IMR-90 (cell line): ENCODE results near the gene CDKN1C. TPM values are rescaled to one million over a fixed set of nuclear protein-coding genes. Genes with fewer than 3 reads are reported as not detected.

ENCODE experiments used
- ATAC-seq: fragments of 200-7000 bp; cut with Tn5 transposase; 2 replicates; pipeline ENCODE4 v1.9.1; 2020; ENCODE audit warnings: low read depth, mild to moderate bottlenecking, moderate library complexity
- BruUV-seq: library from RNA; stranded (reverse); fragments of 400-500 nt; replicated peaks from 2 replicates; lab custom pipeline; 2021; lab: Mats Ljungman, UMichigan
- CTCF ChIA-PET: fragments of 300-600 bp; formaldehyde crosslinking; extraction: SDS; loops from one replicate; lab custom pipeline; 2021; ENCODE audit warnings: antibody characterized with exemption; lab: Yijun Ruan, JAX
- POLR2A ChIA-PET: fragments of 300-600 bp; sonication (Branson Sonifier 250); formaldehyde crosslinking; loops from one replicate; lab custom pipeline; 2022; ENCODE audit warnings: antibody characterized with exemption; ENCODE audit not compliant: unreplicated experiment; lab: Charles Lee
- DNase-seq: peaks from one replicate; pipeline ENCODE4 v3.0.0; 2013
- H2AFZ ChIP-seq: replicated peaks from 2 replicates; pipeline ENCODE3; 2013; ENCODE audit warnings: low read length, mild to moderate bottlenecking; ENCODE audit not compliant: poor library complexity
- H2AK5ac ChIP-seq: 2 replicates; pipeline ENCODE4 v1.6.1; 2013; ENCODE audit warnings: low read depth, low read length, inconsistent platforms
- H2AK9ac ChIP-seq: replicated peaks from 2 replicates; pipeline ENCODE3; 2013; ENCODE audit warnings: mild to moderate bottlenecking, low read depth, low read length, moderate library complexity; ENCODE audit not compliant: poor library complexity
- H2BK120ac ChIP-seq: 2 replicates; pipeline ENCODE4 v1.6.1; 2013; ENCODE audit warnings: low read depth, low read length, inconsistent platforms
- H2BK15ac ChIP-seq: 3 replicates; pipeline ENCODE4 v1.6.1; 2013; ENCODE audit warnings: low read depth, low read length, inconsistent platforms
- H2BK20ac ChIP-seq: 2 replicates; pipeline ENCODE4 v1.6.1; 2013; ENCODE audit warnings: low read depth, mild to moderate bottlenecking, inconsistent platforms, low read length, moderate library complexity
- H2BK5ac ChIP-seq: 2 replicates; pipeline ENCODE4 v1.6.1; 2013; ENCODE audit warnings: mild to moderate bottlenecking, low read depth, low read length, inconsistent platforms; ENCODE audit not compliant: poor library complexity, severe bottlenecking
- H3K14ac ChIP-seq: replicated peaks from 2 replicates; pipeline ENCODE4 v1.6.1; 2013; ENCODE audit warnings: low read depth, low read length, inconsistent platforms
- H3K18ac ChIP-seq: 2 replicates; pipeline ENCODE4 v1.6.1; 2013; ENCODE audit warnings: low read depth, low read length, control low read depth
- H3K23ac ChIP-seq: 2 replicates; pipeline ENCODE4 v1.6.1; 2013; ENCODE audit warnings: low read depth, low read length, inconsistent platforms
- H3K27ac ChIP-seq: 2 replicates; pipeline ENCODE4 v1.5.1; 2013; ENCODE audit warnings: mild to moderate bottlenecking, control low read depth, low read length; ENCODE audit not compliant: insufficient read depth
- H3K27me3 ChIP-seq: 2 replicates; pipeline ENCODE4 v1.6.1; 2013; ENCODE audit warnings: low read length; ENCODE audit not compliant: control insufficient read depth, insufficient read depth
- H3K36me3 ChIP-seq: 2 replicates; pipeline ENCODE4 v1.6.1; 2013; ENCODE audit warnings: low read length, mixed read lengths; ENCODE audit not compliant: control insufficient read depth, insufficient read depth
- H3K4ac ChIP-seq: 2 replicates; pipeline ENCODE4 v1.6.1; 2013; ENCODE audit warnings: low read depth, low read length, inconsistent platforms
- H3K4me1 ChIP-seq: 2 replicates; pipeline ENCODE4 v1.6.1; 2013; ENCODE audit warnings: low read length, mixed read lengths; ENCODE audit not compliant: control insufficient read depth, insufficient read depth
- H3K4me2 ChIP-seq: 2 replicates; pipeline ENCODE4 v1.6.1; 2013; ENCODE audit warnings: low read depth, mild to moderate bottlenecking, control low read depth, low read length, moderate library complexity
- H3K4me3 ChIP-seq: 2 replicates; pipeline ENCODE4 v1.5.1; 2013; ENCODE audit warnings: low read depth, mild to moderate bottlenecking, control low read depth, low read length, moderate library complexity; ENCODE audit not compliant: insufficient read depth
- H3K56ac ChIP-seq: 2 replicates; pipeline ENCODE4 v1.6.1; 2013; ENCODE audit warnings: low read length, inconsistent platforms; ENCODE audit not compliant: insufficient read depth; ENCODE audit errors: extremely low read depth
- H3K79me1 ChIP-seq, 2 experiments: 2 replicates each; pipeline ENCODE4 v1.6.1; 2013; ENCODE audit warnings: low read length in 2 of 2, inconsistent platforms in 1 of 2, low read depth in 1 of 2
- H3K9ac ChIP-seq: 2 replicates; pipeline ENCODE4 v1.6.1; 2013; ENCODE audit warnings: low read depth, low read length, control low read depth
- H3K9me1 ChIP-seq: 2 replicates; pipeline ENCODE4 v1.6.1; 2013; ENCODE audit warnings: low read length, inconsistent platforms; ENCODE audit not compliant: insufficient read depth
- H3K9me3 ChIP-seq: 2 replicates; pipeline ENCODE4 v1.6.1; 2013; ENCODE audit warnings: low read length; ENCODE audit not compliant: control insufficient read depth, insufficient read depth
- H4K20me1 ChIP-seq: 2 replicates; pipeline ENCODE4 v1.6.1; 2013; ENCODE audit warnings: low read length, inconsistent platforms; ENCODE audit not compliant: insufficient read depth
- H4K5ac ChIP-seq: 2 replicates; pipeline ENCODE4 v1.6.1; 2013; ENCODE audit warnings: mild to moderate bottlenecking, low read depth, low read length, control low read depth
- H4K8ac ChIP-seq, 2 experiments: 2 replicates each; pipeline ENCODE4 v1.6.1; 2013; ENCODE audit warnings: low read depth in 2 of 2, low read length in 2 of 2, control low read depth in 1 of 2, inconsistent platforms in 1 of 2
- H4K91ac ChIP-seq: 2 replicates; pipeline ENCODE4 v1.6.1; 2013; ENCODE audit warnings: low read depth, low read length, inconsistent platforms; ENCODE audit not compliant: insufficient read depth
- CHD1 ChIP-seq: IDR thresholded peaks from 2 replicates; pipeline ENCODE4 v1.6.1; 2012; ENCODE audit warnings: low read depth, low read length, improper control_type of control experiment
- MAFK ChIP-seq: IDR thresholded peaks from 2 replicates; pipeline ENCODE4 v1.6.1; 2012; ENCODE audit warnings: low read depth, low read length, improper control_type of control experiment
- MAZ ChIP-seq: IDR thresholded peaks from 2 replicates; pipeline ENCODE4 v1.6.1; 2012; ENCODE audit warnings: low read depth, mild to moderate bottlenecking, low read length, improper control_type of control experiment, moderate library complexity, borderline replicate concordance
- MXI1 ChIP-seq: IDR thresholded peaks from 2 replicates; pipeline ENCODE4 v1.6.1; 2012; ENCODE audit warnings: low read depth, mild to moderate bottlenecking, low read length, moderate library complexity, borderline replicate concordance
- NFE2L2 ChIP-seq: fragments of 150-350 bp; IDR thresholded peaks from 2 replicates; pipeline ENCODE4 v1.6.1; 2016; ENCODE audit warnings: low read depth, mild to moderate bottlenecking, low read length
- POLR2A ChIP-seq: IDR thresholded peaks from 2 replicates; pipeline ENCODE4 v1.6.1; 2012; ENCODE audit warnings: mild to moderate bottlenecking, low read depth, low read length
- RAD21 ChIP-seq: IDR thresholded peaks from 2 replicates; pipeline ENCODE4 v1.6.1; 2012; ENCODE audit warnings: low read length, improper control_type of control experiment
- RCOR1 ChIP-seq: IDR thresholded peaks from 2 replicates; pipeline ENCODE4 v1.6.1; 2012; ENCODE audit warnings: mild to moderate bottlenecking, low read length, improper control_type of control experiment; ENCODE audit not compliant: insufficient replicate concordance
- SMC3 ChIP-seq: fragments of 150-350 bp; IDR thresholded peaks from 2 replicates; pipeline ENCODE4 v1.6.1; 2016; ENCODE audit warnings: low read depth, mild to moderate bottlenecking, antibody characterized with exemption, low read length, moderate library complexity
- whole genome bisulfite sequencing, 2 experiments: methylation state at CpG; one replicate each; pipeline versions ENCODE4 v1.1.5 to v1.1.7; 2013; ENCODE audit warnings: missing lambda C conversion rate in 2 of 2; ENCODE audit not compliant: insufficient read length in 1 of 2; ENCODE audit errors: extremely low coverage in 2 of 2; 5-methylcytosine and 5-hydroxymethylcytosine counted together
- dilution Hi-C: fragments of 300-500 bp; cut with HindIII; formaldehyde crosslinking; loops from one replicate; pipeline ENCODE4 v1.14.3; 2018; ENCODE audit warnings: low sequenced_read_pairs; ENCODE audit not compliant: unreplicated experiment
- in situ Hi-C: fragments of 300-500 bp; cut with MboI; formaldehyde crosslinking; loops from 3 replicates; pipeline ENCODE4 v1.14.3; 2019; ENCODE audit warnings: low sequenced_read_pairs, inconsistent platforms, mixed read lengths
- intact Hi-C: fragments of 100-400 bp; cut with micrococcal nuclease; formaldehyde crosslinking; loops from 2 replicates; pipeline ENCODE4 v1.10.0; 2022
- polyA plus RNA-seq, 3 experiments: library from polyadenylated mRNA; depleted of rRNA; stranded (reverse); fragments of >200 nt; gene quantifications; 2 replicates each; pipeline ENCODE4 v1.2.3, GENCODE V29; 2012; ENCODE audit warnings: low replicate concordance in 1 of 3
- total RNA-seq: library from RNA; depleted of rRNA; stranded (reverse); fragments of >200 nt; gene quantifications from 2 replicates; pipeline ENCODE4 v1.2.3, GENCODE V29; 2012

The CDKN1C gene
- total and polyA plus RNA-seq, 2 of the 4 experiments (the other 2 are of a cell fraction) = 1.6 to 3.0 TPM

- intact Hi-C loops = no loop called here
- POLR2A ChIA-PET = interaction anchor here (0.6 kb wide), 1 partner anchor 35 kb away, joined by 3 read pairs; no protein-coding TSS in a partner anchor
Measured at GRCh38 chr11:2927121-2927800, 41.7 kb upstream of the CDKN1C start.

More at GRCh38 chr11:2927121-2927800, 41.7 kb upstream of the CDKN1C start:
- no peak overlapping the region for H2BK15ac ChIP-seq
- no peak overlapping the region for H2BK20ac ChIP-seq
- no peak overlapping the region for H2AFZ ChIP-seq
- peak overlapping the region; percentile 37; the same call in 1 of the 2 replicates for H2AK5ac ChIP-seq
- in situ Hi-C loops (no loop called here), dilution Hi-C loops (no loop called here)
- no peak overlapping the region; the same call in 1 of the 2 replicates for H3K27ac ChIP-seq
- no TSS peak for BruUV-seq
- H3K9ac ChIP-seq = 0 out of 2 replicates have a peak overlapping the region, but pooled peaks have one; percentile 13
- H3K36me3 ChIP-seq = no peaks in the 10 kb centered on the region
- peak overlapping the region; percentile 66 for H3K14ac ChIP-seq
- H3K4me2 ChIP-seq = peak overlapping the region; percentile 94
- H4K5ac ChIP-seq = no peak overlapping the region
- peaks cover 13% of the 10 kb centered on the region for H3K9me1 ChIP-seq
- CTCF ChIA-PET = no interaction called here
- peak overlapping the region; percentile 76 for H2AK9ac ChIP-seq
- no peak overlapping the region for H3K56ac ChIP-seq
- no peak overlapping the region for H4K91ac ChIP-seq
- H4K8ac ChIP-seq = no peak overlapping the region
- H3K27me3 ChIP-seq = no peaks in the 10 kb centered on the region
- no peak overlapping the region for H2BK5ac ChIP-seq
- H4K20me1 ChIP-seq = peaks cover 23% of the 10 kb centered on the region
- TF ChIP-seq SMC3 (no peak), MAZ (no peak), CHD1 (no peak), RAD21 (no peak), MAFK (no peak), MXI1 (no peak), RCOR1 (no peak), POLR2A (no peak), NFE2L2 (no peak)
- peak overlapping the region; percentile 73; the same call in 1 of the 2 replicates for H3K23ac ChIP-seq
- no peak overlapping the region for H3K4ac ChIP-seq
- H3K79me1 ChIP-seq = peaks cover 6 to 34% of the 10 kb centered on the region in 2 experiments; a peak in 3 of 4 replicates
- WGBS, 2 experiments = 98% methylated on average over 5 of the region's 12 CpGs; no CpG with 5 or more reads in 1 of the 2 experiments
- H3K18ac ChIP-seq = no peak overlapping the region
- peak overlapping the region; percentile 92; the same call in 1 of the 2 replicates for H3K4me3 ChIP-seq
- H2BK120ac ChIP-seq = no peak overlapping the region
- DNase-seq = no peak
- H3K9me3 ChIP-seq = no peaks in the 10 kb centered on the region
- ATAC-seq = no peak
- peaks cover 11% of the 10 kb centered on the region for H3K4me1 ChIP-seq
